HFF-Myc (cell line): ENCODE data around the gene NTM.

ENCODE experiments used
- DNase-seq: peaks from one replicate; pipeline ENCODE4 v3.0.0-alpha.2; 2011; ENCODE audit warnings: low read depth; ENCODE audit errors: extremely low read depth
- H3K4me3 ChIP-seq: replicated peaks from 2 replicates; pipeline ENCODE4 v1.5.1; 2011; ENCODE audit warnings: low read depth, mild to moderate bottlenecking, control low read depth, low read length
- CTCF ChIP-seq: IDR thresholded peaks from 2 replicates; pipeline ENCODE4 v1.5.1; 2012; ENCODE audit warnings: mild to moderate bottlenecking, low read depth, low read length, control low read depth; ENCODE audit errors: missing control alignments

Gene NTM

GRCh38 chr11:131991606-131992005 is 621.2 kb downstream of the NTM start:
- no peak overlapping the region for H3K4me3 ChIP-seq
- no peak for DNase-seq
- no peak for TF ChIP-seq CTCF

- no peak for DNase-seq
- no peak for TF ChIP-seq CTCF
- no peak overlapping the region for H3K4me3 ChIP-seq
These were observed 622.8 kb downstream of the NTM start for GRCh38 chr11:131993246-131993645.

- H3K4me3 ChIP-seq, result no peak overlapping the region
- DNase-seq, result no peak
- TF ChIP-seq CTCF, result no peak
These were observed 627.6 kb downstream of the NTM start for GRCh38 chr11:131998020-131998419.

- TF ChIP-seq CTCF, result no peak
- DNase-seq, result no peak
- H3K4me3 ChIP-seq, result no peak overlapping the region
These were observed 628.7 kb downstream of the NTM start for GRCh38 chr11:131999084-131999483.

GRCh38 chr11:131999955-132000354 is 629.5 kb downstream of the NTM start:
- TF ChIP-seq CTCF, result no peak
- DNase-seq, result no peak
- no peak overlapping the region for H3K4me3 ChIP-seq

GRCh38 chr11:132005887-132006286 is 635.5 kb downstream of the NTM start:
- TF ChIP-seq CTCF, result no peak

GRCh38 chr11:132006884-132007580 is 636.6 kb downstream of the NTM start:
- H3K4me3 ChIP-seq, result no peak overlapping the region
- DNase-seq, result no peak
- TF ChIP-seq CTCF, result no peak

More at GRCh38 chr11:132005887-132006286, 635.5 kb downstream of the NTM start:
- H3K4me3 ChIP-seq, result no peak overlapping the region
- no peak for DNase-seq
